ENCODE measurements around the gene FAR2.
"Not testable (repeated sequence)": the region's sequence is repeated elsewhere in the genome, so short reads cannot be mapped to it uniquely, and the experiment has no call there.

FAR2 gene

DNA sequence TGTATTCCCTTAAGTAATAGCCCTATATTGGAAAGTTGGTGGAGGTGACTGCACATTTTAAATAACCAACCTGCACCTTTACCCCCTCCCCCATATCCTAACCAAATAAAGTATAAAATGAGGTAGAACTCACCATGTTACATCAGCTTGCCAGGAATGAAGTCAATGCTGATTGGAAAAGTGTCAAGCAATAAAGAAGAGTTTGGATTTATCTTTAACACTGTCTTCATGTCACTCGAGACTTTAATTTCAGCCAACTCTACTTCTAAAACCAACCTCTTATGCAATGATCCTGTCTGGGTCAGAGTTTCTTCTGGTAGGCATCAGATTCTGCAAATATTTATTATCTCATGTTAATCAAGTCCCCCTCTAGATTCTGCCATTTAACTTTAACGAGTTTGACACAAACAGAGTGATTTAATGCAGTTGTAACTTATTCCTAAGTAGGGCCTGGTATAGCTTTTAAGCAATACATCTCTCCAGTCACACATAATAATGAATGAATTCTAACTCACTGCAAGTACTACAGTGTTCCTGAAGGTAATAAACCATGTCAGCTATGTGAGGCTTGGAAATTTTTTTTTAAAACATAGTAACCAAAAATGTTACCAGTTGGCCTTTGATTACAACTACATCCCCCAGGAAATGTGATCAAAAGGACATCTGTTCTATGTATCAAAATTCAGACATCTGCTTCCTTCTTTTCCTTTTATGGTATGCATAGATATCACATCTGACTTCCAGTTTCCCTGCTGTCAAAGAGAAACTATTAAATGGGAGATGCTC lies 133.1 kb downstream of the FAR2 start:
- POLR2A ChIA-PET = interaction anchor here (0.6 kb wide), 1 partner anchor 175 kb away, joined by 3 read pairs; no protein-coding TSS in a partner anchor
- no peak for DNase-seq (ENCODE audit: low read depth, low spot score)
- CTCF ChIA-PET = no interaction called here
- no peak for TF ChIP-seq CTCF (IDR thresholded peaks at IDR 0.05; ENCODE audit: insufficient read depth, low read length, missing control alignments)
- H3K4me3 ChIP-seq (ENCODE audit: low read depth, low read length) = no peak overlapping the region

DNA sequence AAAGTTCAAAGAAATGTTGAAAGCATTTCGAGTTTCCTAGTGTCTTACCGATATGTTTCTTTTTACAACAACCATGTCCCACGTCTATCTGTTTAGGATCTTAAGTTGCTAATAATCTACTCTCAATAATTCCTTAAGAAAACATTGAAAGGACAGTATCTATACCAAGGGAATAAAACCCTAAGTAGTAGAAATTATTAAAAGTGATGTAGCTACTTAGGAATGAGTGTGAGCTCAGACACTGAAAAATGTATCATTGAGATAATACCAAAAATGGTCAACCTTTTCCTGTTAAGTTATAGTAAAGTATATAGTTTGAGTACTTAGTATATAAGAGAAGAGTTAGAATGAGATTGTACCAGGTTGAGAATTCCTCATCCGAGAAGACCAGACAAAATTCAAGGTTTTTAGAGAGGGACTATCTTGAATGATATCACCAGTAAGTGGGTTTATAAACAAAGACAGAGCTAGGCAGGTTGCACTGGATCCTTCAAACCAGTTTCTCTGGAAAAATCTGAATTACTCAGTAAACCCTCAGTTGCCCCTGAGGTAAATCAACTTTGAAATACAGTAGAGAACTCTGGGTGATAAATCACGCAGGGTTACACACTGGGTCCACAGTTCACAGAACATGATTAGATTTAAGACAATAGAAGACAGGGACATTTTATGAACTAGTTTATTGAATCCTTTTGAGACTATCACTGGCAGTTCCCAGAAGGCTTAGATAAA lies 135.1 kb downstream of the FAR2 start:
- ChIA-PET CTCF (no interaction called here), POLR2A (no interaction called here)
- no peak for TF ChIP-seq CTCF (IDR thresholded peaks at IDR 0.05; ENCODE audit: insufficient read depth, low read length, missing control alignments)
- DNase-seq (ENCODE audit: low read depth, low spot score) = peak; percentile 16
- no peak overlapping the region for H3K4me3 ChIP-seq (ENCODE audit: low read depth, low read length)

GRCh38 chr12:29286081-29286790 lies 137.2 kb downstream of the FAR2 start:
- ChIA-PET CTCF (interaction anchor here (1.1 to 1.3 kb wide), 2 partner anchors 23 to 35 kb away, joined by 3 to 4 read pairs; no protein-coding TSS in a partner anchor), POLR2A (interaction anchor here (0.5 to 0.6 kb wide), 2 partner anchors 20 to 73 kb away, joined by 3 read pairs; no protein-coding TSS in a partner anchor)
- DNase-seq (ENCODE audit: low read depth, low spot score) = peak; percentile 7
- TF ChIP-seq CTCF (IDR thresholded peaks at IDR 0.05; ENCODE audit: insufficient read depth, low read length, missing control alignments) = no peak
- no peak overlapping the region for H3K4me3 ChIP-seq (ENCODE audit: low read depth, low read length)

- CTCF ChIA-PET = interaction anchor here (1.3 kb wide), 1 partner anchor 21 kb away, joined by 4 read pairs; no protein-coding TSS in a partner anchor
- POLR2A ChIA-PET = no interaction called here
- TF ChIP-seq CTCF (IDR thresholded peaks at IDR 0.05; ENCODE audit: insufficient read depth, low read length, missing control alignments) = no peak
- no peak overlapping the region for H3K4me3 ChIP-seq (ENCODE audit: low read depth, low read length)
- DNase-seq (ENCODE audit: low read depth, low spot score) = no peak
Observed at GRCh38 chr12:29287622-29288021, 138.5 kb downstream of the FAR2 start.

DNA sequence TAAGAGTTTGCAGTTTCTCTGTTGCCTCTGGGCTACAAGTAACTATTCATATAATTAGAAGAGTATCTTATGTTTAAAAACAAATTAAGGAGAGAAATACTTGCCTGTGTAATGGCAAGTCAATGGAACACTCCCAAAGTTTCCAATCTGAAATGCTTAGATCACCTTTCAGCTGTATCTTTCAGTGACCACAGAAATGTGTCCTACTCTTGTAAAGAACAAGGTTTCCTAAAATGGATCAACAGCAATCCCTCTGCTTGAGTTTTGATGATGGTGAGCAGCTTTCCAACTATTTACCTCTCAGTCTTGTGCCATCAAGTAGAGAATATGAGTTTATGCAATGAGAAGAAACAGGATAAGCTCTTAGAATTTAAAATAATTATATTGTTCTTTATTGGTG lies 139.0 kb downstream of the FAR2 start:
- no peak for TF ChIP-seq CTCF (IDR thresholded peaks at IDR 0.05; ENCODE audit: insufficient read depth, low read length, missing control alignments)
- no peak overlapping the region for H3K4me3 ChIP-seq (ENCODE audit: low read depth, low read length)
- CTCF ChIA-PET = no interaction called here
- no peak for DNase-seq (ENCODE audit: low read depth, low spot score)
- POLR2A ChIA-PET = no interaction called here

- H3K4me3 ChIP-seq (ENCODE audit: low read depth, low read length); CTCF ChIA-PET; DNase-seq (ENCODE audit: low read depth, low spot score); POLR2A ChIA-PET: not testable (repeated sequence)
Observed at GRCh38 chr12:29290475-29290874, 141.4 kb downstream of the FAR2 start.
